Measurements from ENCODE around the gene TTN. TPM values are rescaled to one million over a fixed set of nuclear protein-coding genes. Genes with fewer than 3 reads are reported as not detected.

Gene TTN
- total RNA-seq, 1 experiment from 2014 or later = 0.24 TPM

DNA sequence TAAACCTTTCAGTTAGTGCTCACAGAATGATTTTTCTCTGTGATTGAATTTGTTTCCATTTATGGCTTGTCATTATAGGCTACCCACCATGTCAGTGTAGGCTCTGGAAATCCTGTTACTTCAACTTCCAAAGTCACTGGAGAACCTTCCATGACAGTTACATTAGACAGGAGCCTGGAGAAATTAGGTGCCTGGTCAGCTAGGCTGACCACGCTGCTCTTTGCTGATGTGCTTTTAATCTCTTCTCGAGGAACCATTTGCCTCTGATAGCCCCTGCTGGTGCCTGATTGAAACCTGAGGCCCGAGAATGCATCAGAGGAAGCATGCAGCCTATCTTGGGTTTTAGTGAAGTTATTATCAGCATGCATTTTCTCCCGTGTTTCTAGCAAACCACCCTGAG, 29.6 kb upstream of the TTN start:
- H3K9me3 Mint-ChIP-seq (ENCODE audit: low read depth, unreplicated experiment) = no peaks in the 10 kb centered on the region
- intact Hi-C loops (cut with micrococcal nuclease; ENCODE audit: unreplicated experiment) = no loop called here
- peaks cover 14% of the 10 kb centered on the region for H3K27me3 Mint-ChIP-seq (ENCODE audit: unreplicated experiment)
- BruUV-seq (replicated peaks) = no TSS peak
- no peaks in the 10 kb centered on the region for H3K4me1 Mint-ChIP-seq (ENCODE audit: low read depth, unreplicated experiment)
- no peak overlapping the region for H3K27ac Mint-ChIP-seq (ENCODE audit: unreplicated experiment)
- TF ChIP-seq, protein P1, sequence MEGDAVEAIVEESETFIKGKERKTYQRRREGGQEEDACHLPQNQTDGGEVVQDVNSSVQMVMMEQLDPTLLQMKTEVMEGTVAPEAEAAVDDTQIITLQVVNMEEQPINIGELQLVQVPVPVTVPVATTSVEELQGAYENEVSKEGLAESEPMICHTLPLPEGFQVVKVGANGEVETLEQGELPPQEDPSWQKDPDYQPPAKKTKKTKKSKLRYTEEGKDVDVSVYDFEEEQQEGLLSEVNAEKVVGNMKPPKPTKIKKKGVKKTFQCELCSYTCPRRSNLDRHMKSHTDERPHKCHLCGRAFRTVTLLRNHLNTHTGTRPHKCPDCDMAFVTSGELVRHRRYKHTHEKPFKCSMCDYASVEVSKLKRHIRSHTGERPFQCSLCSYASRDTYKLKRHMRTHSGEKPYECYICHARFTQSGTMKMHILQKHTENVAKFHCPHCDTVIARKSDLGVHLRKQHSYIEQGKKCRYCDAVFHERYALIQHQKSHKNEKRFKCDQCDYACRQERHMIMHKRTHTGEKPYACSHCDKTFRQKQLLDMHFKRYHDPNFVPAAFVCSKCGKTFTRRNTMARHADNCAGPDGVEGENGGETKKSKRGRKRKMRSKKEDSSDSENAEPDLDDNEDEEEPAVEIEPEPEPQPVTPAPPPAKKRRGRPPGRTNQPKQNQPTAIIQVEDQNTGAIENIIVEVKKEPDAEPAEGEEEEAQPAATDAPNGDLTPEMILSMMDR (IDR thresholded peaks at IDR 0.05; ENCODE audit: unreplicated experiment) = no peak
- no peaks in the 10 kb centered on the region for H3K36me3 Mint-ChIP-seq (ENCODE audit: insufficient read depth, unreplicated experiment)
- no peak overlapping the region for H3K4me3 Mint-ChIP-seq (ENCODE audit: low read depth, unreplicated experiment)
- no peak for DNase-seq
- CTCF ChIA-PET = no interaction called here

DNA sequence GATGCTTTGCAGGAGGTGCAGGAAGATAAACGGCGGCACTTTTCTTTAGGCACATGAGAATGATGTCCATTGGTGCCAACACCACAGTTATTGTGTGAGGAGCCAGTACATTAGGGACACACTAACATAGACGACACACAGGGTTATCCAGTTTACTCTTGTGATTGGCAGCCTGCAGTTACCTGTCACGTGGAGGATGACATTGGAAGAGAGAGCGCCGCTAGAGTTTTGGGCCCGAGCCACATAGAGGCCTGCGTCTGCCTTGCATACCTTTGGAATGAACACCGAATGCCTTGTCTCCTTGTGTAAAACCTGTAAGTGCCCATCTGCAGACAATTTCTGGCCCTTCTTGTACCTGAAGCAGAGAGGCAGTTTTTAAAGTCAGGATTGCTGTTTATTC, 26.9 kb upstream of the TTN start:
- Mint-ChIP-seq H3K27me3 (ENCODE audit: unreplicated experiment) (peaks cover 14% of the 10 kb centered on the region), H3K4me1 (ENCODE audit: low read depth, unreplicated experiment) (peaks cover 10% of the 10 kb centered on the region), H3K4me3 (ENCODE audit: low read depth, unreplicated experiment) (no peak overlapping the region), H3K36me3 (ENCODE audit: insufficient read depth, unreplicated experiment) (no peaks in the 10 kb centered on the region), H3K27ac (ENCODE audit: unreplicated experiment) (no peak overlapping the region), H3K9me3 (ENCODE audit: low read depth, unreplicated experiment) (no peaks in the 10 kb centered on the region)
- TF ChIP-seq, protein P1 (IDR thresholded peaks at IDR 0.05; ENCODE audit: unreplicated experiment) = no peak
- no TSS peak for BruUV-seq (replicated peaks)
- intact Hi-C loops (cut with micrococcal nuclease; ENCODE audit: unreplicated experiment) = no loop called here
- DNase-seq = no peak
- CTCF ChIA-PET = no interaction called here

DNA sequence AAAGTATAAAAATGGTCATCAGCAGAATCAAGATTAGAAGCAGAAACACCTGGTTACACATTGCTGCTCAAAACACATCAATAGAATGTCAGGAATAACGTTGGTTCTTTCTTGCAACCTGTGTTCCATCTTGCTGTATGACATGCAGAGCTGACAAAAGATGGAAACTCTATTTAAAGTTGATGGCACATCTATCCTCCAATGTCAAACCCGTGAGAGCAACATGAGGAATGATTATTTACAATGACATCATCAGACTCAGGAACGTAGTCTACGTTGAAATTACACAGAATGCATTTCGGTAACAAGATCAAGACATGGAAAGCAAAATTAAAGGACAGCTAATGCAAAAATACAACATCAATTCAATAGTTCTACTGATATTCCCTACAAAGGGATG, 26.2 kb upstream of the TTN start:
- intact Hi-C loops (cut with micrococcal nuclease; ENCODE audit: unreplicated experiment) = no loop called here
- CTCF ChIA-PET = no interaction called here
- TF ChIP-seq, protein P1 (IDR thresholded peaks at IDR 0.05; ENCODE audit: unreplicated experiment) = no peak
- no peak overlapping the region for H3K27ac Mint-ChIP-seq (ENCODE audit: unreplicated experiment)
- H3K9me3 Mint-ChIP-seq (ENCODE audit: low read depth, unreplicated experiment) = no peaks in the 10 kb centered on the region
- H3K27me3 Mint-ChIP-seq (ENCODE audit: unreplicated experiment) = peaks cover 14% of the 10 kb centered on the region
- DNase-seq = no peak
- no peak overlapping the region for H3K4me3 Mint-ChIP-seq (ENCODE audit: low read depth, unreplicated experiment)
- peaks cover 13% of the 10 kb centered on the region for H3K4me1 Mint-ChIP-seq (ENCODE audit: low read depth, unreplicated experiment)
- BruUV-seq (replicated peaks) = no TSS peak
- H3K36me3 Mint-ChIP-seq (ENCODE audit: insufficient read depth, unreplicated experiment) = no peaks in the 10 kb centered on the region

DNA sequence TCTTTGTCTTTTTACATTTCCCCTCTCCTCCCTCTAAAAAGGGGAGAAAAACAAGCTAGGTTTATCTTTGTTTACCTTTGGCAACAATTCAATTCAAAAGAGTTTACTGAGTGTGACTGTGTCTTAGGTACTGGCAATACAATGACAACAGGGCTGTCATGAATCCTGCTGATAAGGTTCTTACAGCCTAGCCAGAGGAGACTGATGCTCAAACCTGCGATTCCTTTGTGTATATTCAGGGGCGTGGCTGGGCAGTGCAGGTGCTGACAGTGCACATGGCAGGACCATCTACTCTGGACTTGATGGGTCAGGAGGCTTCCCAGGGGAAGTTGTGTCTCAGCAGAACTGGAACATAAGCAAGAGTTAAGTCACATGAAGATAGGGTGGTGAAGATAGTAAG, 23.2 kb upstream of the TTN start:
- H3K4me3 Mint-ChIP-seq (ENCODE audit: low read depth, unreplicated experiment) = no peak overlapping the region
- CTCF ChIA-PET = no interaction called here
- DNase-seq = no peak
- no peaks in the 10 kb centered on the region for H3K36me3 Mint-ChIP-seq (ENCODE audit: insufficient read depth, unreplicated experiment)
- intact Hi-C loops (cut with micrococcal nuclease; ENCODE audit: unreplicated experiment) = no loop called here
- no peak overlapping the region for H3K27ac Mint-ChIP-seq (ENCODE audit: unreplicated experiment)
- no peaks in the 10 kb centered on the region for H3K9me3 Mint-ChIP-seq (ENCODE audit: low read depth, unreplicated experiment)
- H3K27me3 Mint-ChIP-seq (ENCODE audit: unreplicated experiment) = no peaks in the 10 kb centered on the region
- no TSS peak for BruUV-seq (replicated peaks)
- H3K4me1 Mint-ChIP-seq (ENCODE audit: low read depth, unreplicated experiment) = peaks cover 24% of the 10 kb centered on the region
- TF ChIP-seq, protein P1 (IDR thresholded peaks at IDR 0.05; ENCODE audit: unreplicated experiment) = no peak

DNA sequence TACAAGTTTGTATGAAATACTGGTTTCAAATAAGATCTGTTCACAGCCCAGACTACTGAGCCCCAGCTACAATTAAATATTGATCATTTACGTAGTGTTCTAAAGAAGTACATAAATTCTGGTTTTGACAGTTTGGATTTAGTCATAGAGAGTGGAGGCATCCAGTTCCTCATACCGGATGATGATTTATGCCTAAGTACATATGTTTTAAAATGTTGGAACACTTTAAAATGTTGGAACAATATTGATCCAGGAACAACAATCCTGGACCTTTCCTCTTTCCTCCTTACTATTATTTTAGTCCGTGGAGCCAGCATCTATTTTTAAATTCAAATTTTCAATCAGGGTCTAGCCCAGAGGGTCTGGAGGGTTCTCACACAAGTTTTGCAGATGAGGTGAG, 22.8 kb upstream of the TTN start:
- TF ChIP-seq, protein P1 (IDR thresholded peaks at IDR 0.05; ENCODE audit: unreplicated experiment) = no peak
- Mint-ChIP-seq H3K4me3 (ENCODE audit: low read depth, unreplicated experiment) (no peak overlapping the region), H3K4me1 (ENCODE audit: low read depth, unreplicated experiment) (peaks cover 24% of the 10 kb centered on the region), H3K27me3 (ENCODE audit: unreplicated experiment) (no peaks in the 10 kb centered on the region), H3K36me3 (ENCODE audit: insufficient read depth, unreplicated experiment) (no peaks in the 10 kb centered on the region), H3K9me3 (ENCODE audit: low read depth, unreplicated experiment) (no peaks in the 10 kb centered on the region), H3K27ac (ENCODE audit: unreplicated experiment) (no peak overlapping the region)
- CTCF ChIA-PET = no interaction called here
- intact Hi-C loops (cut with micrococcal nuclease; ENCODE audit: unreplicated experiment) = no loop called here
- no peak for DNase-seq
- BruUV-seq (replicated peaks) = no TSS peak

Measured in Calu3 (cell line).